Measurements from ENCODE around the gene MRPL40. TPM values are rescaled to one million over a fixed set of nuclear protein-coding genes. Genes with fewer than 3 reads are reported as not detected.

Gene MRPL40
- total RNA-seq, 1 donor from 2014 or later: 29.6 TPM

DNA sequence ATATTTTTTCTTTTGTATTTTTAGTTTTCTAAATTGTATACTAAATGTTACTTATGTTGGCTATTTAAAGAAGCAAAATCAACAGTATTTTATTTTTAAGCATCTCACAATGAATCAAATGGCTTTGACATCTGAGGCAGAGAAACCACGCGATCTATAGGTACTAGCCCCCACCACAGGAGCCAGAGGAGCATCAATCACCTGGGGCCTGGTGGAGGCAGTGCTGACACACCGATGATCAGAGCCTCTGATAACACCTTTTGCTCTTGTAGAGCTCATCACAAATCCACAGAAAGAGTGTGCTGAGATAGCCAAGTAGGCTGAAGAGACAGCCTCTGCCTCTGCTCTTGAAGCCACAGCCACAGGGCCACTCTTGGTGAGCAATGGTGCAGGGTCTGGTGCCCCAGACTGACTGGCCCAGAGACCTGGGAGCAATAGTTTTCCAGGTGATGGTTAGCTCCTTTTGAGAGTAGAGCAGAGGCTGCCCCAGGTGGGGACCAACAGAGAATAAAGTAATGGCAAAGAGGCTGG is 26.0 kb upstream of the MRPL40 start:
- Mint-ChIP-seq H3K9me3 (ENCODE audit: unreplicated experiment) (no peaks in the 10 kb centered on the region), H3K27me3 (ENCODE audit: unreplicated experiment) (no peaks in the 10 kb centered on the region), H3K4me1 (ENCODE audit: unreplicated experiment) (peaks cover 5% of the 10 kb centered on the region), H3K27ac (ENCODE audit: unreplicated experiment) (no peak overlapping the region), H3K4me3 (ENCODE audit: unreplicated experiment) (no peak overlapping the region), H3K36me3 (ENCODE audit: unreplicated experiment) (peaks cover 52% of the 10 kb centered on the region)
- no peak for DNase-seq (ENCODE audit: extremely low spot score, unreplicated experiment)
- TF ChIP-seq CTCF (IDR thresholded peaks at IDR 0.05): no peak

- Mint-ChIP-seq H3K4me1 (ENCODE audit: unreplicated experiment) (peaks cover 5% of the 10 kb centered on the region), H3K27me3 (ENCODE audit: unreplicated experiment) (no peaks in the 10 kb centered on the region), H3K9me3 (ENCODE audit: unreplicated experiment) (no peaks in the 10 kb centered on the region), H3K27ac (ENCODE audit: unreplicated experiment) (no peak overlapping the region), H3K4me3 (ENCODE audit: unreplicated experiment) (no peak overlapping the region), H3K36me3 (ENCODE audit: unreplicated experiment) (peaks cover 51% of the 10 kb centered on the region)
- no peak for TF ChIP-seq CTCF (IDR thresholded peaks at IDR 0.05)
- no peak for DNase-seq (ENCODE audit: extremely low spot score, unreplicated experiment)
These were observed 25.5 kb upstream of the MRPL40 start for GRCh38 chr22:19406846-19407245.

GRCh38 chr22:19407649-19408606 is 24.4 kb upstream of the MRPL40 start:
- no peak for TF ChIP-seq CTCF (IDR thresholded peaks at IDR 0.05)
- no peak for DNase-seq (ENCODE audit: extremely low spot score, unreplicated experiment)
- no peaks in the 10 kb centered on the region for H3K27me3 Mint-ChIP-seq (ENCODE audit: unreplicated experiment)
- no peaks in the 10 kb centered on the region for H3K9me3 Mint-ChIP-seq (ENCODE audit: unreplicated experiment)
- H3K4me3 Mint-ChIP-seq (ENCODE audit: unreplicated experiment): no peak overlapping the region
- H3K27ac Mint-ChIP-seq (ENCODE audit: unreplicated experiment): no peak overlapping the region
- H3K36me3 Mint-ChIP-seq (ENCODE audit: unreplicated experiment): peaks cover 49% of the 10 kb centered on the region
- peaks cover 7% of the 10 kb centered on the region for H3K4me1 Mint-ChIP-seq (ENCODE audit: unreplicated experiment)

DNA sequence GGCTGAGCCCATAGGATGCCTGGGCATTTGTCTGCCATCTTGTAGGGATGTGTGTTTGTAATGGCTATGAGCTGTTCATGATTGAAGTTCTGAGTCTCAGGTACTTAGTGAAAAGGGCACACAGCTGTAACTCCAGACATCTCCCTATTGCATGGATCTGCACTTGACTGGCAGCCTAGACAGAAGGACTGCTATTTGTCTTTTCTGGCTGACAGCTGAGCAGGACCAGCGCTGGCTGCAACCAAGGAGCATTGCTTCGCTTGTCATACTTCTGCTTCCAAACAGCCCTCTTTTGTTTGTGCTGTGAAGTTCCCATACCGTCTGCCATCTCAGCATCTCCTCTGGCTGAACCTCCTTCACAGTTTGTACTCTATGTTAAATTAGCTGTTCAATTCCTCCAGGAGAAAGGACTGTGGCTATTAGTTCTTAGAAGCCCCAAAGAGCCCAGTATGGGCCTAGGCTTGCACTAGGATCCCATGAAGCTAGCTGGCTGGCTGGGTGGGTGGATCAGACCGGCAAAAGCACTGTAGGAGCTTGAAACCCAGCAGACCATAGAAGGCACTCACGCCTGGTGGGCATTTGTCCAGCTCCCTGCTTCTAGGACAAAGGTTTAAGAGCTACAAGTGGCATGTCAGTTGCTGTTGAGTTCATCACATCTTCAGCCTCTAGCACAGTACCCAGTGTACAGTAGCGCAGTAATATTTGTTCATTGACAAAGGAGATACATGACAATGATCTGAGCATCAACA is 21.2 kb upstream of the MRPL40 start:
- peaks cover 32% of the 10 kb centered on the region for H3K36me3 Mint-ChIP-seq (ENCODE audit: unreplicated experiment)
- H3K27ac Mint-ChIP-seq (ENCODE audit: unreplicated experiment): no peak overlapping the region
- peaks cover 1% of the 10 kb centered on the region for H3K4me1 Mint-ChIP-seq (ENCODE audit: unreplicated experiment)
- H3K9me3 Mint-ChIP-seq (ENCODE audit: unreplicated experiment): no peaks in the 10 kb centered on the region
- H3K4me3 Mint-ChIP-seq (ENCODE audit: unreplicated experiment): no peak overlapping the region
- H3K27me3 Mint-ChIP-seq (ENCODE audit: unreplicated experiment): no peaks in the 10 kb centered on the region
- no peak for DNase-seq (ENCODE audit: extremely low spot score, unreplicated experiment)
- TF ChIP-seq CTCF (IDR thresholded peaks at IDR 0.05): no peak

- Mint-ChIP-seq H3K4me1 (ENCODE audit: unreplicated experiment) (peaks cover 1% of the 10 kb centered on the region), H3K4me3 (ENCODE audit: unreplicated experiment) (no peak overlapping the region), H3K27me3 (ENCODE audit: unreplicated experiment) (no peaks in the 10 kb centered on the region), H3K27ac (ENCODE audit: unreplicated experiment) (no peak overlapping the region), H3K36me3 (ENCODE audit: unreplicated experiment) (peaks cover 28% of the 10 kb centered on the region), H3K9me3 (ENCODE audit: unreplicated experiment) (no peaks in the 10 kb centered on the region)
- no peak for DNase-seq (ENCODE audit: extremely low spot score, unreplicated experiment)
- no peak for TF ChIP-seq CTCF (IDR thresholded peaks at IDR 0.05)
These were observed 20.7 kb upstream of the MRPL40 start for GRCh38 chr22:19411690-19412045.
